ENCODE data around the gene SCAPER. TPM values are rescaled to one million over a fixed set of nuclear protein-coding genes. Genes with fewer than 3 reads are reported as not detected.

Gene SCAPER
- polyA plus RNA-seq, 1 experiment = 5.4 TPM

- ChIA-PET CTCF (no interaction called here), POLR2A (no interaction called here)
- no peak overlapping the region for H3K27ac ChIP-seq (ENCODE audit: low read depth, low read length)
- no peak overlapping the region for H3K4me3 ChIP-seq (ENCODE audit: low read depth, low read length)
- no peak for DNase-seq (ENCODE audit: low read depth, low spot score)
- no peaks in the 10 kb centered on the region for H3K9me3 ChIP-seq (ENCODE audit: control insufficient read depth, insufficient read depth, low read length)
- H3K27me3 ChIP-seq (ENCODE audit: control insufficient read depth, insufficient read depth, low read length) = no peaks in the 10 kb centered on the region
- no peak for TF ChIP-seq CTCF (IDR thresholded peaks at IDR 0.05; ENCODE audit: low read depth, low read length)
Measured at GRCh38 chr15:76391847-76392246, 513.3 kb downstream of the SCAPER start.

GRCh38 chr15:76391309-76391708 lies 513.8 kb downstream of the SCAPER start:
- Histone ChIP-seq H3K27me3 (ENCODE audit: control insufficient read depth, insufficient read depth, low read length) (no peaks in the 10 kb centered on the region), H3K27ac (ENCODE audit: low read depth, low read length) (no peak overlapping the region), H3K4me3 (ENCODE audit: low read depth, low read length) (no peak overlapping the region), H3K9me3 (ENCODE audit: control insufficient read depth, insufficient read depth, low read length) (no peaks in the 10 kb centered on the region)
- DNase-seq (ENCODE audit: low read depth, low spot score) = no peak
- ChIA-PET CTCF (no interaction called here), POLR2A (no interaction called here)
- no peak for TF ChIP-seq CTCF (IDR thresholded peaks at IDR 0.05; ENCODE audit: low read depth, low read length)

DNA sequence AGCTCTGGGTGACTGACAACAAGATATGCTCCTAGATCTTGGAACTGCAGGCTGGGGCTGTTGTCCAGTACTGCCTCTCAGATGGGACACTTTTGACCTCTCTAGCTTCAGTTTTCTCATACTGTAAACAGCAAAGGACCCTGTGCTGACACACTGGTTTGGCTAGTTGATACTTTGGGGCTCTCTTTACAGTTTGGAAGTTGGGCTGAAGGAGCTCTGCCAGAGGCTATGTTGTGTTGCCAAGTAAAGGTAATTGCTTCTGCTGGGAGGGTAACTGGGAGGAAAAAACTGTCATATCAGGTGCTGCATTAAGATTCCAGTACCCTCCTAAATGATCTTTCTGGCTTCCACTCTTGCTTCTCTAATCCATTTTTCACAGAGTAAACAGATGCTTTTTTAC lies 514.6 kb downstream of the SCAPER start:
- Histone ChIP-seq H3K9me3 (ENCODE audit: control insufficient read depth, insufficient read depth, low read length) (no peaks in the 10 kb centered on the region), H3K27me3 (ENCODE audit: control insufficient read depth, insufficient read depth, low read length) (no peaks in the 10 kb centered on the region), H3K27ac (ENCODE audit: low read depth, low read length) (no peak overlapping the region), H3K4me3 (ENCODE audit: low read depth, low read length) (no peak overlapping the region)
- TF ChIP-seq CTCF (IDR thresholded peaks at IDR 0.05; ENCODE audit: low read depth, low read length) = no peak
- no peak for DNase-seq (ENCODE audit: low read depth, low spot score)
- POLR2A ChIA-PET = no interaction called here
- CTCF ChIA-PET = no interaction called here

DNA sequence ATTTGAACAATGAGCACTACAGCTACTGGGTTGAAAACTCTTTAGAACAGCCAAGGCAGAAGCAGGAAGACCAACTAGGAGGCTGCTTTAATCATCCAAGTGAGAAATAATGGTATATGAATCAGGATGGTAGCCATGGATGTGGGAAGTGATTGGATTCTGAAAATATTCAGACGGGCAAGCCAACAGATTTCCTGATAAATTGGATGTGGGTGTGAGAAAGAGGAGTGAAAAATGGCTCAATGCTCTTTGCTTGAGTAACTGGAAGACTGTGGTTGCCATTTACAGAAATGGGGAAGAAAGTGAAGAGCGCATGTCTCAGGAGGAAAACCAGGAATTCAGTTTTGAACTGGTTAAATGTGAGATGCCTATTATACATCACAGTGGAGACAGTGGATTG lies 518.2 kb downstream of the SCAPER start:
- DNase-seq (ENCODE audit: low read depth, low spot score) = no peak
- CTCF ChIA-PET = no interaction called here
- no peaks in the 10 kb centered on the region for H3K9me3 ChIP-seq (ENCODE audit: control insufficient read depth, insufficient read depth, low read length)
- POLR2A ChIA-PET = no interaction called here
- no peak for TF ChIP-seq CTCF (IDR thresholded peaks at IDR 0.05; ENCODE audit: low read depth, low read length)
- H3K27me3 ChIP-seq (ENCODE audit: control insufficient read depth, insufficient read depth, low read length) = no peaks in the 10 kb centered on the region
- no peak overlapping the region for H3K4me3 ChIP-seq (ENCODE audit: low read depth, low read length)
- H3K27ac ChIP-seq (ENCODE audit: low read depth, low read length) = no peak overlapping the region

DNA sequence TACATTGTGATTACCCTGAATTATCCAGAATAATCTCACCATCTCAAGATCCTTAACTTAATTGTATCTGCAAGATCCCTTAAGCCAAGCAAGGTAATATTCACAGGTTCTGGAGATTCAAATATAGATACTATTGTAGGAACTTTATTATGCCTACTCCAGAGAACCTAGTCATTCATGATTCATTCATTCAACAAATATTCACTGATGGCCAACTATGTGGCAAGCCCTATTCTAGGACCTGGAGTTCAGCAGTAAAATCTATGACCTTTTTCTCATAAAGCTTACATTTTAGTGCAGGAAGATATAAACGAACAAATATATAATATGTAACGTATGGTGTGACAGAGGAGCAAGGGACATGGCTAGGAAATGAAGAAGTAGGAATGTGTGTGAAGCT lies 519.0 kb downstream of the SCAPER start:
- no peak overlapping the region for H3K27ac ChIP-seq (ENCODE audit: low read depth, low read length)
- DNase-seq (ENCODE audit: low read depth, low spot score) = no peak
- H3K9me3 ChIP-seq (ENCODE audit: control insufficient read depth, insufficient read depth, low read length) = no peaks in the 10 kb centered on the region
- H3K4me3 ChIP-seq (ENCODE audit: low read depth, low read length) = no peak overlapping the region
- ChIA-PET CTCF (no interaction called here), POLR2A (no interaction called here)
- no peak for TF ChIP-seq CTCF (IDR thresholded peaks at IDR 0.05; ENCODE audit: low read depth, low read length)
- no peaks in the 10 kb centered on the region for H3K27me3 ChIP-seq (ENCODE audit: control insufficient read depth, insufficient read depth, low read length)
